ENCODE results near the gene PPA1. TPM values are rescaled to one million over a fixed set of nuclear protein-coding genes. Genes with fewer than 3 reads are reported as not detected.

The PPA1 gene
- total RNA-seq, 3 donors from 2014 or later (not counting 1 experiment from before 2014, with no cell fraction given): 17.0 to 26.5 (median 19.2) TPM

DNA sequence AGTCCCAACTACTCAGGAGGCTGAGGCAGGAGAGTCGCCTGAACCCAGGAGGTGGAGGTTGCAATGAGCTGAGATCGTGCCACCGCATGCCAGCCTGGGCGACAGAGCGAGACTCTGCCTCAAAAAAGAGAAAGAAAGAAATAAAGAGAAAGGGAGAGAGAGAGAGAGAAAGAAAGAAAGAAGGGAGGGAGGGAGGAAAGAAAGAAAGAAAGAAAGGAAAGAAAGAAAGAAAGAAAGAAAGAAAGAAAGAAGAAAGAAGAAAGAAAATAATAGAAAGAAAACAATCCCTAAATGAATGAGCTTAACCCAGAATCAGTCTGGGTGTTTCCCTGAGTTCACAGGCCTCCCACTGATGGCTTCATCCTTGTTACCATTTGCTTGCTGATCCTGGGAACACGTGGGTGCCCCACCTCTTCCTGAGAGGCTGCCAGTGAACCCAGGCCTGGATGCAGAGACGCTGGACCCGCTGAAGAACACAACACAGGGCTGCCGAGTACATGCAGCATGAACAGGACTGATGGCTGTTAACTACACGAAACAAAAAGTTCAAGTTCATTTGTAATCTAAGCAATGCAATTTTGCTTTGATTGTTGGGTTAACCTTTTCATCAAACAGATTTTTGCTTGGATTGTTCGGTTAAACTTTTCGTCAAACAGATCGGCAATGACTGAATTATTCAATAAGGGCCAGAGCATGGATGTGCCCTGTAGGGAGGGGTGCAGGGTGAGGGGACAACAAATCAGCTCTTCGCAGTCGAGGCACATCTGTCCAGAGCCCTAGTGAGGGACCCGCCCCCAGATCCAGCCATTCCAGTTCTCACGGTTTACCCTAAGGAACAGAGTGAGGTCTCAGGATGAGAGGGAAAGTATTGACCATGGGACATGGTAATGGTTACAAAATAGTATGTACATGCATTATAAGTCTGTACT lies 39.0 kb upstream of the PPA1 start:
- no peaks in the 10 kb centered on the region for H3K36me3 Mint-ChIP-seq
- peak in 1 of 3 donors; percentile 19 for ATAC-seq
- intact Hi-C loops (cut with micrococcal nuclease): loop anchor here (5.0 to 10.0 kb wide), 2 partner anchors 50 to 93 kb away; no protein-coding TSS in a partner anchor

DNA sequence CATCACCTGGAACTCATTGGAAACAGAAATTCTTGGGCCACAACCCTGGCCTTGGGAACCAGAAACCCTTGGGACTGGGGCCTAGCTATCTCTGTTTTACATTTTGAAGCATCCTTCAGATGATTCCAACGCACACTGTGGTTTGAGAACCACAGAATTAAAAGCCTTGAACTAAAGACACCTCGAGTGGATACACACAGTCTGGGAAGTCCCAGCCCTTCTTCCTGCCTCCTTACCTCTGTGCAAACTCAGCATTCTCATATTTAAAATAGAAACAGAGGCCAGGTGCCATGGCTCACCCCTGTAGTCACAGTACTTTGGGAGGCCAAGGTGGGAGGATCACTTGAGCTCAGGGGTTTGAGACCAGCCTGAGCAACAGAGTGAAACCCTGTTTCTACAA lies 37.7 kb upstream of the PPA1 start:
- H3K27ac Mint-ChIP-seq: no peak overlapping the region
- H3K4me1 Mint-ChIP-seq: no peaks in the 10 kb centered on the region
- ATAC-seq: no peak
- H3K9me3 Mint-ChIP-seq: no peaks in the 10 kb centered on the region
- H3K27me3 Mint-ChIP-seq (ENCODE audit: low read depth in 2 of 2): peaks cover 2 to 12% of the 10 kb centered on the region in 2 donors
- intact Hi-C loops (cut with micrococcal nuclease): loop anchor here (5.0 to 10.0 kb wide), 2 partner anchors 49 to 94 kb away; no protein-coding TSS in a partner anchor
- Histone ChIP-seq H3K4me3 (ENCODE audit: low read length) (no peak overlapping the region), H3K4me1 (ENCODE audit: control insufficient read depth, insufficient read depth, low read length) (peaks cover 5% of the 10 kb centered on the region), H3K27ac (ENCODE audit: low read length) (no peak overlapping the region), H3K27me3 (ENCODE audit: control insufficient read depth, insufficient read depth, low read length) (no peaks in the 10 kb centered on the region), H3K36me3 (ENCODE audit: control insufficient read depth, insufficient read depth, low read length) (no peaks in the 10 kb centered on the region), H3K9me3 (ENCODE audit: control insufficient read depth, insufficient read depth, low read length) (no peaks in the 10 kb centered on the region)
- WGBS (ENCODE audit: insufficient coverage): 51% methylated on average over 2 of the region's 2 CpGs
- TF ChIP-seq, protein P1, sequence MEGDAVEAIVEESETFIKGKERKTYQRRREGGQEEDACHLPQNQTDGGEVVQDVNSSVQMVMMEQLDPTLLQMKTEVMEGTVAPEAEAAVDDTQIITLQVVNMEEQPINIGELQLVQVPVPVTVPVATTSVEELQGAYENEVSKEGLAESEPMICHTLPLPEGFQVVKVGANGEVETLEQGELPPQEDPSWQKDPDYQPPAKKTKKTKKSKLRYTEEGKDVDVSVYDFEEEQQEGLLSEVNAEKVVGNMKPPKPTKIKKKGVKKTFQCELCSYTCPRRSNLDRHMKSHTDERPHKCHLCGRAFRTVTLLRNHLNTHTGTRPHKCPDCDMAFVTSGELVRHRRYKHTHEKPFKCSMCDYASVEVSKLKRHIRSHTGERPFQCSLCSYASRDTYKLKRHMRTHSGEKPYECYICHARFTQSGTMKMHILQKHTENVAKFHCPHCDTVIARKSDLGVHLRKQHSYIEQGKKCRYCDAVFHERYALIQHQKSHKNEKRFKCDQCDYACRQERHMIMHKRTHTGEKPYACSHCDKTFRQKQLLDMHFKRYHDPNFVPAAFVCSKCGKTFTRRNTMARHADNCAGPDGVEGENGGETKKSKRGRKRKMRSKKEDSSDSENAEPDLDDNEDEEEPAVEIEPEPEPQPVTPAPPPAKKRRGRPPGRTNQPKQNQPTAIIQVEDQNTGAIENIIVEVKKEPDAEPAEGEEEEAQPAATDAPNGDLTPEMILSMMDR (IDR thresholded peaks at IDR 0.05): no peak
- peak in 1 of 2 donors; percentile 11 for DNase-seq
- no peaks in the 10 kb centered on the region for H3K36me3 Mint-ChIP-seq
- H3K4me3 Mint-ChIP-seq: no peak overlapping the region

More for the DNA sequence above, 39.0 kb upstream of the PPA1 start:
- no peak overlapping the region for H3K4me3 Mint-ChIP-seq
- Histone ChIP-seq H3K4me1 (ENCODE audit: control insufficient read depth, insufficient read depth, low read length) (peaks cover 5% of the 10 kb centered on the region), H3K27ac (ENCODE audit: low read length) (no peak overlapping the region), H3K36me3 (ENCODE audit: control insufficient read depth, insufficient read depth, low read length) (no peaks in the 10 kb centered on the region), H3K9me3 (ENCODE audit: control insufficient read depth, insufficient read depth, low read length) (no peaks in the 10 kb centered on the region), H3K27me3 (ENCODE audit: control insufficient read depth, insufficient read depth, low read length) (no peaks in the 10 kb centered on the region), H3K4me3 (ENCODE audit: low read length) (no peak overlapping the region)
- DNase-seq: no peak
- H3K9me3 Mint-ChIP-seq: no peaks in the 10 kb centered on the region
- WGBS (ENCODE audit: insufficient coverage): 86% methylated on average over 17 of the region's 17 CpGs
- peaks cover 0 to 4% of the 10 kb centered on the region in 2 donors for H3K27me3 Mint-ChIP-seq (ENCODE audit: low read depth in 2 of 2)
- no peak overlapping the region for H3K27ac Mint-ChIP-seq
- TF ChIP-seq, protein P1 (IDR thresholded peaks at IDR 0.05): no peak
- H3K4me1 Mint-ChIP-seq: no peaks in the 10 kb centered on the region

DNA sequence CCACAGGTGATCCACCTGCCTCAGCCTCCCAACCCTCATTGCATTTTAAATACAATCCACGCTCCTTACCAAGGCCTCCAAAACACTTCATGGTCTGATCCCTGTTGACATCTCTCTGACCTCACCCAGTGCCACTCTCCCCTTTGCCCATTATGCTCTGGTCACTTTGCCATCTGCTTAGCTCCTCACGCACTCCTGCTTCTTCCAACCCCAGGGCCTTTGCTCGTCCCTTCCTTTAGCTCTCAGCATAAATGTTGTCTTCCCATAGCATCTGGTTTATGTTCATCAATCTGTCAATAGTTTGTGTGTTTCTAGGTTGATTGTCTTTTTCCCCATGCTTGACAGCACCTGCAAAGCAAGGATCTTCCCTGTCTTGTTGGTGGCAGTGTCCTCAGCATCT lies 36.5 kb upstream of the PPA1 start:
- no peaks in the 10 kb centered on the region for H3K36me3 ChIP-seq (ENCODE audit: control insufficient read depth, insufficient read depth, low read length)
- TF ChIP-seq, protein P1 (IDR thresholded peaks at IDR 0.05): no peak
- Mint-ChIP-seq H3K4me3 (no peak overlapping the region), H3K4me1 (no peaks in the 10 kb centered on the region), H3K36me3 (no peaks in the 10 kb centered on the region), H3K9me3 (no peaks in the 10 kb centered on the region), H3K27ac (no peak overlapping the region), H3K27me3 (ENCODE audit: low read depth in 2 of 2) (peaks cover 13 to 19% of the 10 kb centered on the region in 2 donors)
- H3K9me3 ChIP-seq (ENCODE audit: control insufficient read depth, insufficient read depth, low read length): no peaks in the 10 kb centered on the region
- intact Hi-C loops (cut with micrococcal nuclease): loop anchor here (5.0 to 10.0 kb wide), 2 partner anchors 47 to 95 kb away; no protein-coding TSS in a partner anchor
- H3K4me3 ChIP-seq (ENCODE audit: low read length): no peak overlapping the region
- H3K27ac ChIP-seq (ENCODE audit: low read length): no peak overlapping the region
- H3K4me1 ChIP-seq (ENCODE audit: control insufficient read depth, insufficient read depth, low read length): peaks cover 5% of the 10 kb centered on the region
- no peak for ATAC-seq
- whole genome bisulfite sequencing (ENCODE audit: insufficient coverage): 99% methylated on average over 3 of the region's 3 CpGs
- H3K27me3 ChIP-seq (ENCODE audit: control insufficient read depth, insufficient read depth, low read length): no peaks in the 10 kb centered on the region
- DNase-seq: no peak
